Fibroblast of lung (primary cell): ENCODE data around the gene VN1R5. TPM values are rescaled to one million over a fixed set of nuclear protein-coding genes. Genes with fewer than 3 reads are reported as not detected.
"Not testable (repeated sequence)": the region's sequence is repeated elsewhere in the genome, so short reads cannot be mapped to it uniquely, and the experiment has no call there.

ENCODE experiments used
- DNase-seq, 2 donors: peaks; one replicate each; pipeline versions ENCODE4 v3.0.0 to v3.0.0-alpha.2; 2010; ENCODE audit warnings: low read depth in 2 of 2
- H2AFZ ChIP-seq: 2 replicates; pipeline ENCODE4 v1.5.1; 2012; ENCODE audit warnings: low read length, control low read depth, inconsistent platforms
- H3K27ac ChIP-seq: 2 replicates; pipeline ENCODE4 v1.5.1; 2011; ENCODE audit warnings: low read length, control low read depth; ENCODE audit not compliant: insufficient read depth
- H3K27me3 ChIP-seq: 2 replicates; pipeline ENCODE4 v1.5.1; 2011; ENCODE audit warnings: mild to moderate bottlenecking, low read length; ENCODE audit not compliant: control insufficient read depth, insufficient read depth
- H3K36me3 ChIP-seq: 2 replicates; pipeline ENCODE4 v1.5.1; 2011; ENCODE audit warnings: low read length; ENCODE audit not compliant: control insufficient read depth, insufficient read depth
- H3K4me1 ChIP-seq: 2 replicates; pipeline ENCODE4 v1.5.1; 2011; ENCODE audit warnings: low read length; ENCODE audit not compliant: control insufficient read depth, insufficient read depth; ENCODE audit errors: extremely low read depth
- H3K4me2 ChIP-seq: 2 replicates; pipeline ENCODE4 v1.5.1; 2011; ENCODE audit warnings: low read length, control low read depth; ENCODE audit not compliant: insufficient read depth; ENCODE audit errors: extremely low read depth
- H3K4me3 ChIP-seq, 4 experiments: fragments of 200-600 bp in 1 of 4; sonication (generic) in 1 of 4; replicated peaks in 1 of 4; 2 replicates each; pipeline ENCODE4 v1.5.1; 2011 to 2016; ENCODE audit warnings: low read length in 4 of 4, low read depth in 3 of 4, mild to moderate bottlenecking in 3 of 4, control low read depth in 2 of 4, inconsistent platforms in 1 of 4, mixed read lengths in 1 of 4; ENCODE audit not compliant: insufficient read depth in 1 of 4; ENCODE audit errors: control extremely low read depth in 1 of 4
- H3K79me2 ChIP-seq: 2 replicates; pipeline ENCODE4 v1.5.1; 2012; ENCODE audit warnings: mild to moderate bottlenecking, low read length, inconsistent platforms; ENCODE audit not compliant: control insufficient read depth, insufficient read depth
- H3K9ac ChIP-seq: 2 replicates; pipeline ENCODE4 v1.5.1; 2011; ENCODE audit warnings: mild to moderate bottlenecking, low read length, control low read depth; ENCODE audit not compliant: insufficient read depth
- H3K9me3 ChIP-seq: 2 replicates; pipeline ENCODE4 v1.5.1; 2012; ENCODE audit warnings: low read depth, low read length; ENCODE audit not compliant: control insufficient read depth, insufficient read depth
- H4K20me1 ChIP-seq: 2 replicates; pipeline ENCODE4 v1.5.1; 2011; ENCODE audit warnings: low read length; ENCODE audit not compliant: control insufficient read depth, insufficient read depth; ENCODE audit errors: extremely low read depth
- EZH2 ChIP-seq: IDR thresholded peaks from 2 replicates; pipeline ENCODE4 v1.5.1; 2012; ENCODE audit warnings: low read length, control low read depth, mild to moderate bottlenecking; ENCODE audit errors: missing control alignments
- polyA plus RNA-seq, 2 donors: library from polyadenylated mRNA; depleted of rRNA in 1 of 2; stranded (reverse) in 1 of 2; unstranded in 1 of 2; fragments of >200 nt; gene quantifications; 2 replicates each; pipeline ENCODE4 v1.2.1, GENCODE V29; 2011 to 2012; ENCODE audit warnings: missing spikeins in 1 of 2
- total RNA-seq: library from RNA; depleted of rRNA; stranded (reverse); fragments of >200 nt; gene quantifications from 2 replicates; pipeline ENCODE4 v1.2.1, GENCODE V29; 2014
- TF ChIP-seq, protein P1 (sequence below), 2 donors: IDR thresholded peaks in 1 of 2; conservative IDR thresholded peaks in 1 of 2; 1 replicate in 1 of 2; 2 replicates in 1 of 2; pipeline ENCODE4 v1.5.1; 2011 to 2012; ENCODE audit warnings: low read length in 2 of 2, control low read depth in 1 of 2, inconsistent platforms in 1 of 2, low read depth in 1 of 2, mild to moderate bottlenecking in 1 of 2

VN1R5 gene
- total and polyA plus RNA-seq, 2 donors (not counting 1 experiment from before 2014, with no cell fraction given), result not detected

DNA sequence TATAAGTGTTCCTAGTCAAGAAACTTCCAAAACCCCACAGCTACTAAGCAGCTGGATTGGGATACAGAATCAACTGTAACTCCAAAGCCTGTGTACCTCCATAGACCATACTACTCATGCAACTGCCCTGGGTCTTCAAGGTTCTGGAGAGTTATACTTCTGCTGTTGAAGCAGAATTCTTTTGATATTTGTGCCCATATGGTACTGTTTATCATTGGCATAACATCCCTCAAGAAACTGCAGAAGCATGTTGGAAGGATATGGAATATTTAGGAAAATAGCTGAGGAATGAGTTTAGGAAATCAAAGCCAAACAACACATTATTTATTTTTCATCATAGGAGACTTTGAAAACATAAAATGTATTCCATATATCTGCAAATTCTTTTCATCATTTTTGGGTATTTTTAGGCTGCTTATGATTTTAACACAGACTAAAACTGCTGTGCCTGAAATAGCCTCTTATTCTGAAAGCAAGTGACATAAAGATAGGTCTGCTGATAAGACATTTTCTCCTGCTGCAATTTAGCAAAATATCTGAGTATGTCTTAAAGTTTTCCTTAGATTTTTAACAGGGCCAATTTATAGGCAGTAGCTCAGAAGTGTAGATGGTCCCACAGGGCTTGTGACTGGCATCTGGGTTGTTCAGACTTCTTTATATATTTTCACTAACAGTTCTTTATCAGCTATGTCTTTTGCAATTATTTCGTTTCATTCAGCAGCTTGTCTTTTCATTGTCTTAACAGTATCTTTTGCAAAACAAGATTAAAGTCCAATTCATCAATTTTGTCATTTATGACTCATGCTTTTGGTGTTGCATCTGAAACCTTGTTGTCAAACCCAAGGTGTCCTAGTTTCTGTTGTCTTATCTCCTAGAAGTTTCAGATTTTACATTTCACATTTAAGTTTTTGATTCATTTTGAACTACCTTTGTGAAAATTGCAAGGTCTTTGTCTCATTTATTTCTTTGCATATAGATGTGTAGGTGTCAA lies 43.0 kb upstream of the VN1R5 start:
- no peak for TF ChIP-seq EZH2
- TF ChIP-seq, protein P1, sequence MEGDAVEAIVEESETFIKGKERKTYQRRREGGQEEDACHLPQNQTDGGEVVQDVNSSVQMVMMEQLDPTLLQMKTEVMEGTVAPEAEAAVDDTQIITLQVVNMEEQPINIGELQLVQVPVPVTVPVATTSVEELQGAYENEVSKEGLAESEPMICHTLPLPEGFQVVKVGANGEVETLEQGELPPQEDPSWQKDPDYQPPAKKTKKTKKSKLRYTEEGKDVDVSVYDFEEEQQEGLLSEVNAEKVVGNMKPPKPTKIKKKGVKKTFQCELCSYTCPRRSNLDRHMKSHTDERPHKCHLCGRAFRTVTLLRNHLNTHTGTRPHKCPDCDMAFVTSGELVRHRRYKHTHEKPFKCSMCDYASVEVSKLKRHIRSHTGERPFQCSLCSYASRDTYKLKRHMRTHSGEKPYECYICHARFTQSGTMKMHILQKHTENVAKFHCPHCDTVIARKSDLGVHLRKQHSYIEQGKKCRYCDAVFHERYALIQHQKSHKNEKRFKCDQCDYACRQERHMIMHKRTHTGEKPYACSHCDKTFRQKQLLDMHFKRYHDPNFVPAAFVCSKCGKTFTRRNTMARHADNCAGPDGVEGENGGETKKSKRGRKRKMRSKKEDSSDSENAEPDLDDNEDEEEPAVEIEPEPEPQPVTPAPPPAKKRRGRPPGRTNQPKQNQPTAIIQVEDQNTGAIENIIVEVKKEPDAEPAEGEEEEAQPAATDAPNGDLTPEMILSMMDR (conservative IDR thresholded peaks at IDR 0.05 in 1 of 2, IDR thresholded peaks at IDR 0.05 in 1 of 2; ENCODE audit: low read depth in 1 of 2, low read length in 2 of 2), result no peak
- Histone ChIP-seq H3K27ac (no peak overlapping the region), H4K20me1 (no peaks in the 10 kb centered on the region), H3K79me2 (peaks cover 24% of the 10 kb centered on the region), H3K9me3 (no peaks in the 10 kb centered on the region), H3K36me3 (no peaks in the 10 kb centered on the region), H3K4me3 (no peak overlapping the region), H3K9ac (no peak overlapping the region), H2AFZ (no peak overlapping the region), H3K27me3 (no peaks in the 10 kb centered on the region), H3K4me1 (no peaks in the 10 kb centered on the region), H3K4me2 (no peak overlapping the region)
- no peak for DNase-seq

DNA sequence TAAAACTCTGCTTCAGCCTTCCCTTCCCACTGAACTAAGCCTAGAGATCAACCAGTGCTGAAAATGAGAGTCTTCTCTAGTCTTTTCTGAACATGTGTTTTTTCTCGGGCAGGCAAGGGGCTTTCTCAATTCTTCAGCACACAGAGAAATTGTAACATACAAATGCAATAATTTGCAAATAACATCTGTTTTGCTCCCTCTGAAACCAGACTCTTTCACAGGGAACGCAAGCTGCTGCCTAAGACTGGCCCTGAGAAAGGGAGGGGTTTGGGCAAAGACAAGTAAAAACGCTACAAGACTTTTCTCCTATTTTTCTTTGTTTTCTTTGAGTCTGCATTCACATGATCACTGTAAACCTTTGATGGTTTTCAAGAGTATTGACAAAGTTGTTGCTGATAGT lies 39.6 kb upstream of the VN1R5 start:
- Histone ChIP-seq H3K36me3 (no peaks in the 10 kb centered on the region), H3K27ac (no peak overlapping the region), H2AFZ (no peak overlapping the region), H3K9ac (no peak overlapping the region), H3K27me3 (no peaks in the 10 kb centered on the region), H4K20me1 (no peaks in the 10 kb centered on the region), H3K4me2 (no peak overlapping the region), H3K4me3 (no peak overlapping the region), H3K9me3 (no peaks in the 10 kb centered on the region), H3K4me1 (no peaks in the 10 kb centered on the region), H3K79me2 (no peaks in the 10 kb centered on the region)
- no peak for DNase-seq
- TF ChIP-seq EZH2, result no peak
- TF ChIP-seq, protein P1 (conservative IDR thresholded peaks at IDR 0.05 in 1 of 2, IDR thresholded peaks at IDR 0.05 in 1 of 2; ENCODE audit: low read depth in 1 of 2, low read length in 2 of 2), result no peak

DNA sequence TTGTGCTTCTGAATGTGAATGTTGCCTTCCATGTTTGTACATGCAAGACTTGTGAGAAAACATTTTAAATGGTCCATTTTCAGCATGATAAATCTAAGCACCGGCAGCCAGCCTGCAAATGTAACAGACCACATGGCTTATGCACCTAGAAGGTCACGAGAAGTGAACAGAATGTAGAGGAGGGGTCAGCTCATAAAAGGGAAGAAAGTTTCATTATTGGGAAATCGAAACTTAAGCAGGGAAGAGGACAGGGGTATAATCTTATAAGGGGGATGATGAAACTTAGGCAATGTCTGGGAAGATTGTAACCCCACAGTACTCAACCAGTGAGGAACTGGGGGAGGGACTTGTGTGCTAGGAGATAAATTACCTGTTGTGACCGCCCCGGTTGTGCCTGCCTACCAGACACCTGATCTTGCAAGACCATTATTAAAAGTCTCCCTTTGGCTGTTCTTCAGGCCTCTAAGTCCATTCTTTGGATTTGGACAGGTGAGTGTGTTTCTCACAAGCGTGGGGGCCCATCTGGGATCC lies 37.7 kb upstream of the VN1R5 start:
- H2AFZ ChIP-seq, result no peak overlapping the region
- H4K20me1 ChIP-seq, result no peaks in the 10 kb centered on the region
- no peak overlapping the region for H3K4me2 ChIP-seq
- H3K4me3 ChIP-seq, result no peak overlapping the region
- TF ChIP-seq, protein P1 (conservative IDR thresholded peaks at IDR 0.05 in 1 of 2, IDR thresholded peaks at IDR 0.05 in 1 of 2; ENCODE audit: low read depth in 1 of 2, low read length in 2 of 2), result no peak
- no peak for TF ChIP-seq EZH2
- H3K27ac ChIP-seq, result no peak overlapping the region
- no peak overlapping the region for H3K9ac ChIP-seq
- H3K27me3 ChIP-seq, result no peaks in the 10 kb centered on the region
- no peaks in the 10 kb centered on the region for H3K36me3 ChIP-seq
- no peak for DNase-seq
- H3K4me1 ChIP-seq, result no peaks in the 10 kb centered on the region
- H3K9me3 ChIP-seq, result no peaks in the 10 kb centered on the region
- H3K79me2 ChIP-seq, result no peaks in the 10 kb centered on the region

DNA sequence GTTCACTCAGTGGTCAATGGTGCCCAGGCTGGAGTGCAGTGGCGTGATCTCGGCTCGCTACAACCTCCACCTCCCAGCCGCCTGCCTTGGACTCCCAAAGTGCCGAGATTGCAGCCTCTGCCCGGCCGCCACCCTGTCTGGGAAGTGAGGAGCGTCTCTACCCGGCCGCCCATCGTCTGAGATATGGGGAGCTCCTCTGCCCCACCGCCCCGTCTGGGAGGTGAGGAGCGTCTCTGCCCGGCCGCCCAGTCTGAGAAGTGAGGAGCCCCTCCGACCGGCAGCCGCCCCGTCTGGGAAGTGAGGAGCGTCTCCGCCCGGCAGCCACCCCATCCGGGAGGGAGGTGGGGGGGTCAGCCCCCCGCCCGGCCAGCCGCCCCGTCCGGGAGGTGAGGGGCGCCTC lies 35.6 kb upstream of the VN1R5 start:
- H3K27me3 ChIP-seq, H4K20me1 ChIP-seq, H3K9ac ChIP-seq, H3K4me1 ChIP-seq, H3K36me3 ChIP-seq, H3K79me2 ChIP-seq, H3K9me3 ChIP-seq, DNase-seq, H3K4me2 ChIP-seq, H3K27ac ChIP-seq, H2AFZ ChIP-seq, H3K4me3 ChIP-seq: not testable (repeated sequence)
